AG10803 (cell line): ENCODE results near the gene TLR5.

Source experiments
- DNase-seq: peaks from one replicate; pipeline ENCODE4 v3.0.0; 2010; ENCODE audit warnings: low read depth
- H3K4me3 ChIP-seq: 2 replicates; pipeline ENCODE4 v1.5.1; 2011; ENCODE audit warnings: mild to moderate bottlenecking, low read length, control low read depth
- TF ChIP-seq, protein P1 (sequence below): conservative IDR thresholded peaks from 2 replicates; pipeline ENCODE4 v1.5.1; 2011; ENCODE audit warnings: mild to moderate bottlenecking, low read length, control low read depth, inconsistent platforms

TLR5 gene

GRCh38 chr1:223074445-223075300, 68.4 kb downstream of the TLR5 start:
- TF ChIP-seq, protein P1, sequence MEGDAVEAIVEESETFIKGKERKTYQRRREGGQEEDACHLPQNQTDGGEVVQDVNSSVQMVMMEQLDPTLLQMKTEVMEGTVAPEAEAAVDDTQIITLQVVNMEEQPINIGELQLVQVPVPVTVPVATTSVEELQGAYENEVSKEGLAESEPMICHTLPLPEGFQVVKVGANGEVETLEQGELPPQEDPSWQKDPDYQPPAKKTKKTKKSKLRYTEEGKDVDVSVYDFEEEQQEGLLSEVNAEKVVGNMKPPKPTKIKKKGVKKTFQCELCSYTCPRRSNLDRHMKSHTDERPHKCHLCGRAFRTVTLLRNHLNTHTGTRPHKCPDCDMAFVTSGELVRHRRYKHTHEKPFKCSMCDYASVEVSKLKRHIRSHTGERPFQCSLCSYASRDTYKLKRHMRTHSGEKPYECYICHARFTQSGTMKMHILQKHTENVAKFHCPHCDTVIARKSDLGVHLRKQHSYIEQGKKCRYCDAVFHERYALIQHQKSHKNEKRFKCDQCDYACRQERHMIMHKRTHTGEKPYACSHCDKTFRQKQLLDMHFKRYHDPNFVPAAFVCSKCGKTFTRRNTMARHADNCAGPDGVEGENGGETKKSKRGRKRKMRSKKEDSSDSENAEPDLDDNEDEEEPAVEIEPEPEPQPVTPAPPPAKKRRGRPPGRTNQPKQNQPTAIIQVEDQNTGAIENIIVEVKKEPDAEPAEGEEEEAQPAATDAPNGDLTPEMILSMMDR = no peak
- no peak for DNase-seq
- no peak overlapping the region for H3K4me3 ChIP-seq

DNA sequence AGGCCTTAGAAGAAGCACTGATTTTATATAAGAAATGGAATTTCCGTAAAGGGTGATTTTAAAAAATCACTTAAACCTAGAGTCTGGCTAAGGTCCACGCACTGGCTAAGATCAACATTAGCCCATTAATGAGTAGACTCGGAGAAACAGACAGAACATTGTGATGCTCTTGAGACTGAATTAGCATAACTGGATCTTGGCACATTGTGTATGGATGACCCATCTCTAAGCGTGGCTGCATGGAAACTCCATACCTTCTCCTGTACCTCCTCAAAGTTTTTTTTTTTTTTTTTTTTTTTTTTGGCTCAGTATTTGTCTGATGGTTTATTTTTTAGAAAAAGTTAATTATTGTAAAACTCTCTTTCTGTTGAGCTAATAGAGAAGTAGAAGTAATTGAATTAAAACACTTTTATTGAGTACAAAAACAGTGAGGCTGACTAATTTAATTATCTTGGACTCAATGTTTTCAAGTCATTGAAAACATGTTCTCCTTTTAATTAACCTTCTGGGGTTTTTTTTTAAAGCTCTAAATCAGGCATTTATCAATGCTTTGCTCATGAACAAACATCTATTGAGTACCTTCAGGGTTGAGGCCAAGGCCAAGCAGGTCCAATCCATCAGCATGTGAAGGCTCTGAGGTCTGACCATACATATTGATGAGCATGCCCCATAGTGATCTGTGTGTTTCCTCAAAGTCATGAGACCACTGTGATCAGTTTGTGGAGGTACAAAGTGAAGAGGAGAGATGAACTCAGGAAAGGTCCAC, 74.0 kb downstream of the TLR5 start:
- no peak for DNase-seq
- TF ChIP-seq, protein P1 = no peak
- no peak overlapping the region for H3K4me3 ChIP-seq

DNA sequence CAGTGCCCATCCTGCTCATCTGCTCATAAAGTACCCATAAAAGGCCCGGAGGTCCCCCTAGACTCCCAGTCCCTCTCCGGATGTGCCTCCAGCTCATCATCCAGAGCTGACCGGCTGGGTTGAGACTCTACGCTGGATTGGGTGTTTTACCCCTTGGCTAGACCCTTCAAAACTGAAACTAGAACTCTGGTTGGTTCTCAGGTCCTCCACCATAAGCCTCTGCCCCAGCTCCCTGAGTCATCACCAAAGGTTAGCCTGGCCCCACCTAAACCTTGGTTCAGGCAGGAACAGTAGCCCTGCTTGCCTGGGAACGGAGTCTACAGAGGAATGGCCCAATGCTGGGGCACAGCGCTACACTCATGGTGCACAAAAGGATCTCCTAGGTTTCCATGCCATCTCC, 75.1 kb downstream of the TLR5 start:
- TF ChIP-seq, protein P1 = no peak

DNA sequence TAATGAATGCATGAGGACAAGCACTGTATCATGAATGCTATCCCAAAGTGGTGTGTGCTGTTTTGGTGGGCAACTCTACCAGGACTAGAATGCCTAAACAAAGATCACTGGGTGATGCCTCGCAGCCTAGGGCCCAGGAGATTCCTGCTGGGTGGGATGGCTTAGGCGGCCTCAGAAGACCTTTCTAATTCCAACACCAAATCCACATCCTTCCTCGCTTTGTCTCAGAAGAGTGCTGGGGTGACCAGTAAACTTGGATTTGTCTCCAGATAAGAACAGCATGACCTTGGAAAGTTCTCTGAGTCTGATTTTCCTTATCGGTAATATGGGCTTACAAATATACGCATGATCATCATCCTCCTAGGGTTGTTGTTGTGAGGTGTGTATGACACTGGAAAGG, 76.6 kb downstream of the TLR5 start:
- TF ChIP-seq, protein P1 = no peak
- DNase-seq = no peak
- no peak overlapping the region for H3K4me3 ChIP-seq

More for the DNA sequence above, 75.1 kb downstream of the TLR5 start:
- no peak overlapping the region for H3K4me3 ChIP-seq
- no peak for DNase-seq

- H3K4me3 ChIP-seq = no peak overlapping the region
- TF ChIP-seq, protein P1 = no peak
- DNase-seq = no peak
Observed at GRCh38 chr1:223062177-223062576, 80.9 kb downstream of the TLR5 start.

GRCh38 chr1:223059526-223059925, 83.5 kb downstream of the TLR5 start:
- H3K4me3 ChIP-seq = no peak overlapping the region
- TF ChIP-seq, protein P1 = no peak
- no peak for DNase-seq
